HG02642 (cell line): ENCODE data around the gene MAPRE2.

Experiments used
- ATAC-seq: cut with Tn5 transposase; IDR thresholded peaks from one replicate; pipeline ENCODE4 v1.9.1; 2021; ENCODE audit warnings: mild to moderate bottlenecking; ENCODE audit not compliant: unreplicated experiment, poor library complexity

Gene MAPRE2

DNA sequence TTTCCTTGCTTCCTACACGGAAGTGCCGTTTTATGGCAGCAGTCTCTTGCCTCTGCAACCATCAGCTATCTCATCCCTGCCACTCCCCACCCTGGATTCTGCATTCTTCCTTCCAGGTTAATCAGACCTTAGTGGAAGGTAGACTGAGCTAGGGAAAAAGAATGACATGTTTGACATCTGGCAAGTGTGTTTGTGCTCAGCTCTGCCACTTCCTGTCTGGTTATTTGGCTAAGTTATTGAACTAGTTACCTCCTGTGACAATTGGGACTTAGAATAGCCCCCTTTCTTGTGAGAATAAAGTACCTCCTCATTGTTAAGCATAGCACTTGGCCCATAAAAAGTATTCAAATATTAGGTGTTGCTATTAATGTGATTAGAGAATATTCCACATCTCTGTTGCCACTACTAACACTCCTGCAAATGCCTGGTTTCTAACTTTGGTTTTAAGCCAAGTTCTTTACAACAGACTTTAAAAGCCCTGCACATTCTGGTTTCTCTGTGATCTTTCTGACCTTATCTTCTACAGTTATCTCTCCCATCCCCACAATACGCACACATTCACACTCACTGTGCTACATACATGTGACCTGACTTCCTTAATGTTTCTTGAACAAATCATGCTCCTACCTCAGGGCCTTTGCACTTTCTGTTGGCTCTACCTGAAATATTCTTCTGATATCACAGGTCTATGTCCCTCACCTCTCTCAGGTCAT lies 10.8 kb upstream of the MAPRE2 start:
- peak; percentile 51 for ATAC-seq

DNA sequence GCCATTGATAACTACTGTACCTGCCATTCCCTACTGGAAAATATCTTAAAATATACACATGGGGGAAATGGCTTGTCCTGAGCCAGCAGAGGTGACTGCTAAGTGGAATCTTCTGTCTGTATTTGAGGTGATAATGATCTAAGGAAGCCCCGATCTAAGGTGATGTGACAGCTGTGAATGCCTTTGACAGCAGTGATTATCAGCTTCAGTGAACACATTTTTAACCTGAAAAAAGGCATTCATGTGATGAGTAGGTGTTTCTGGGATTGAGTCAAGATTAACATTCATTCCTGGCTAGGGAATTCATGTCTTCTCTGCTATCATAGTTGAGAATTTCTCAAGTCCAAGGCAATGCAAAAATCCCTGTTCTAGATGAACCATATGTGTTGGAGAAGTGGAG lies 9.1 kb upstream of the MAPRE2 start:
- no peak for ATAC-seq

DNA sequence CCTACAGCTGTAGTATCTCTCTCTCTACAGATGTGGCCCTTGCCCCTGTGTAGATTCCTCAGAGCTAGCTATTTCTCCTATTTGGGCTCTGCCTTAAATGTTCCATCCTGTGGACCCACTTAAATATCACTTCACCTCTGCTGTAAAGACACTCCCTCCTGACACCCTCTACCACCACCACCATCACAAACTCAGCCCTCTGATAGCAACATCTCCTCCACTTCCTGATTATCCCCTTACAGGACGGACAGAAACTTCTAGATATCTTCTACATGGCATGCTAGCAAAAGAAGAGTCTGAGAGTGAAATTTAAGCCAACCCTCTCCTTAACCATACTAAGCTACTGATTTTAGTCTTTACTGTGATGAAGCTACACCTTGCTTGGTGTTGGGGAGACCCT lies 3.2 kb upstream of the MAPRE2 start:
- no peak for ATAC-seq

GRCh38 chr18:35038881-35039491 lies 2.2 kb upstream of the MAPRE2 start:
- ATAC-seq, result peak; percentile 29

- no peak for ATAC-seq
These were observed 600 bp upstream of the MAPRE2 start for GRCh38 chr18:35040638-35040987.

- no peak for ATAC-seq
These were observed 688 bp downstream of the MAPRE2 start for GRCh38 chr18:35041815-35042387.

- ATAC-seq, result no peak
These were observed 1.3 kb downstream of the MAPRE2 start for GRCh38 chr18:35042389-35043071.

- ATAC-seq, result no peak
These were observed 2.0 kb downstream of the MAPRE2 start for GRCh38 chr18:35043207-35043606.

DNA sequence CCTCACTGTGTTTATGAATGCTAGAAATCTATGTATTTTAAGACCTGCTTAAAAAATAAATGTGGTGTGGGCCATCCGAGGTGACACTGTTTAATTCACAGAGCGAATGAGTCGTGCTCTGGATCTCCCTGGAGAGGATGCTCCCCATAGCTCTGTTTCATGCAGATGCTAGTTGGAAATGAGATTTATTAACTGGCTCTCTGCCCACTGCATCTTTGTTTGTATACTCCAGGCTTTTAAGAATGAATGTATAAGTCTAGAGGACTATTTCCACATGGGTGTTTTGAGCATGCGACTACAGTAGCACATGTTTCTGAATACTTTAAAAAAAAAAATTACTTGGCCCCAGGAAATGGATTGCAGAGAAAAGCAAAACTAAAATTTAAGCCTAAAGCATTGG lies 3.9 kb downstream of the MAPRE2 start:
- no peak for ATAC-seq

DNA sequence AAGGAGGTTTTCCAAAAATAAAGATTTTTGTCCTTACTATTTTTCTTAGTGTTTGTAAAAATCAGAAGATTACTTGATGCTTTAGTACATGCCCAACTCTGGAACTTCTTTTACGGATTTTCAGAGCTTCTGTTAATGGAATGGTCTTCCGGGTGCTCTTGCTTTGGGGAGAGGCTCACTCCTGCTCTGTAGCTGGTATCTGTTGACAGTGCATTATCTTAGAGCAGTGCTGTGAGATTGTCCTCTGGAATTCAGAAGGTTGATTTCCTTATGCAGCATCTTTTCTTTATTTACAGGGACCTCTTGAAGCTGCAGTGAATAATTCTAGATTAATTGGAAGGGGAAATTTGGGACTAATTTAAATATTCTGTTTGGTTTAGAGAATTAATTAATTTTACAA lies 4.6 kb downstream of the MAPRE2 start:
- ATAC-seq, result no peak

- no peak for ATAC-seq
These were observed 6.6 kb downstream of the MAPRE2 start for GRCh38 chr18:35047697-35048292.

GRCh38 chr18:35049111-35050027 lies 8.2 kb downstream of the MAPRE2 start:
- ATAC-seq, result no peak

GRCh38 chr18:35050028-35050546 lies 8.9 kb downstream of the MAPRE2 start:
- ATAC-seq, result no peak

GRCh38 chr18:35050705-35051195 lies 9.5 kb downstream of the MAPRE2 start:
- ATAC-seq, result peak; percentile 32

DNA sequence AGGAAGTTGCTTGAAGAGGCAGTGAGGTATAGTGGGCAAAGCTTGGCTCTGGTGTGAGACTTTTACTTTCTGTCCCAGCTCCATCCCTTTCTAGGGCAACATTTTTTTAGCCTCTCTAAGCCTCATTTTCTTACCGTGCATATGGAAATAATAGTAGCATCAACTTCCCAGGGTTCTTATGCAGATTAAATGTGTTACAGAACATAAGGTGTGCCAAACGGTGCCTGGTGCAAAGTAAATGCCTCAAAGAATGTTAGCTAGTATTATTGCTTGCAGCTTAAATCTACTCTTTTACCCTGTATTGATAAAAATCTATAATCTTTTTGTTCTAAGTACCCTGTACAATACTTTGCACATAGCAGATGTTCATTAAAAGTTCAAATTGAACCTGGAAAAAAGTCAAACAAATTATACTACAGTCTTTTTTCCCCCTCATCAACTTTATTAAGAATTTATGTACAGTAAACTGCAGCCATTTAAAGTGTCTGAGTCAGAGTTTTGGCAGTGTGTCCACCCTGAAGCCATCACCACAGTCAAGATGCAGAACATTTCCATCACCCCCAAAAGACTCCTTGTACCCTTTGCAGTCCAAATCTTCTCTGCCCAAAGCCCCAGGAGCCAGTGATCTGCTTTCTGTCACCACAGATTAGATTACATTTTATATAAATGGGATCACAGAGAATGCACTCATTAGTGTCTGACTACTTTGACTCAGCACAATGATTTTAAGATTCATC lies 10.6 kb downstream of the MAPRE2 start:
- ATAC-seq, result no peak

DNA sequence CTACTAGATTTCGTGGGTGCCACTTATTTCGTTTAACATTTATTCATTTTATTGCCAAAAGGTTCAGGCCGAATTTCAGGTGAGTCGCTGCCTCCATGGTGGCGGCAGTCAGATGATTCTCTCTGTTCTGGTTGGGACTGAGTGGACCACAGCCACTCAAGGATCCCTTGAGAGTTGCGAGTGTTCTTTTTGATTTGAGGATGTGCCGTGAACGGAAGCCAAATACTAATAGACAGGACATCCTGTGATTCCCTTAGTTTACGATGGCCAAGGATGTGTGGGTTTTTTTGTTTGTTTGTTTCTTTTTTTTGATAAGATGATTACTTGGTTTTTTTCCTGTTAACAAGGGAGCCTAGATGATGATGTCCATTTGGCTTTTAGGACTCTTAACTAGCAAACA lies 13.2 kb downstream of the MAPRE2 start:
- ATAC-seq, result no peak

DNA sequence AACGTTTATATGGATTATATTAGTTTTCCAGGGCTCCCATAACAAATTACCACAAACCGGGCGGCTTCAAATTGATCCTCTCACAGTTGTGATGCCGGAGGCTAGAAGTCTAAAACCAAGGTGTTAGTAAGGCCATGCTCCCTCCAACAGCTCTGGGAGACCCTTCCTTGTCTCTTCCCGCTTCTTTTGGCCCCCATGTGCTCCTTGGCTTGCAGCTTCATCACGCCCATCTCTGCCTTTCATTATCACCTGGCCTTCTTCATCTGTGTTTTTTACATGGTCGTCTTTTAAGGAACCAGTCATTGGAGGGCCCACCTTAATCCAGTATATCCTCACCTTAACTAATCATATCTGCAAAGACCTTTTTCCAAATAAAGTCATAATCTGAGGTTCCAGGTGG lies 13.9 kb downstream of the MAPRE2 start:
- no peak for ATAC-seq

- no peak for ATAC-seq
These were observed 14.5 kb downstream of the MAPRE2 start for GRCh38 chr18:35055726-35056125.
